ENCODE results near the gene TENM4. TPM values are rescaled to one million over a fixed set of nuclear protein-coding genes. Genes with fewer than 3 reads are reported as not detected.

TENM4 gene
- total RNA-seq, 4 donors from 2014 or later, result 1.1 to 2.7 (median 2.0) TPM

DNA sequence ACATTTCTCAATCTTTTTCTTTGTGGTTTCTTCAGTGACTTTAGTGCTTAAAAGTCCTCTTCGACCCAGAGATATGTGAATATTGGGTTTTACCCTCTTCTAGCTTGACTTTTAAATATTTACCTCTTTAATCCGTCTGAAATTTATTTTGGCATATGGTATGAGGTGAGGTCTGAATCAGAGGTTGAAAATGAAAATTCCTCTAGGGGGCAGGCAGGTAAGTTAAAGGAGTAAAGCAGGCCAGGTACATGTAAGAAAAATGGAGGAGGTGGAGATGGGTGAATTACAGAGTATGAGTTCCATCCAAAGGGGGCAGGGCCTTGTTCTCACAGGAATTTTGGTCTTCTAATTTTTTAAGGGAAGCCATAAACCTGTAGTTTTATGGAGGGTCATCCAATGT, 602.4 kb downstream of the TENM4 start:
- DNase-seq, result no peak
- Histone ChIP-seq H3K9me3 (no peaks in the 10 kb centered on the region), H3K4me1 (no peaks in the 10 kb centered on the region), H3K4me3 (no peak overlapping the region), H3K36me3 (no peaks in the 10 kb centered on the region), H3K27me3 (no peaks in the 10 kb centered on the region), H3K27ac (no peak overlapping the region)
- no peak for TF ChIP-seq POLR2A (IDR thresholded peaks at IDR 0.05)
- TF ChIP-seq, protein P1, sequence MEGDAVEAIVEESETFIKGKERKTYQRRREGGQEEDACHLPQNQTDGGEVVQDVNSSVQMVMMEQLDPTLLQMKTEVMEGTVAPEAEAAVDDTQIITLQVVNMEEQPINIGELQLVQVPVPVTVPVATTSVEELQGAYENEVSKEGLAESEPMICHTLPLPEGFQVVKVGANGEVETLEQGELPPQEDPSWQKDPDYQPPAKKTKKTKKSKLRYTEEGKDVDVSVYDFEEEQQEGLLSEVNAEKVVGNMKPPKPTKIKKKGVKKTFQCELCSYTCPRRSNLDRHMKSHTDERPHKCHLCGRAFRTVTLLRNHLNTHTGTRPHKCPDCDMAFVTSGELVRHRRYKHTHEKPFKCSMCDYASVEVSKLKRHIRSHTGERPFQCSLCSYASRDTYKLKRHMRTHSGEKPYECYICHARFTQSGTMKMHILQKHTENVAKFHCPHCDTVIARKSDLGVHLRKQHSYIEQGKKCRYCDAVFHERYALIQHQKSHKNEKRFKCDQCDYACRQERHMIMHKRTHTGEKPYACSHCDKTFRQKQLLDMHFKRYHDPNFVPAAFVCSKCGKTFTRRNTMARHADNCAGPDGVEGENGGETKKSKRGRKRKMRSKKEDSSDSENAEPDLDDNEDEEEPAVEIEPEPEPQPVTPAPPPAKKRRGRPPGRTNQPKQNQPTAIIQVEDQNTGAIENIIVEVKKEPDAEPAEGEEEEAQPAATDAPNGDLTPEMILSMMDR (IDR thresholded peaks at IDR 0.05), result no peak

DNA sequence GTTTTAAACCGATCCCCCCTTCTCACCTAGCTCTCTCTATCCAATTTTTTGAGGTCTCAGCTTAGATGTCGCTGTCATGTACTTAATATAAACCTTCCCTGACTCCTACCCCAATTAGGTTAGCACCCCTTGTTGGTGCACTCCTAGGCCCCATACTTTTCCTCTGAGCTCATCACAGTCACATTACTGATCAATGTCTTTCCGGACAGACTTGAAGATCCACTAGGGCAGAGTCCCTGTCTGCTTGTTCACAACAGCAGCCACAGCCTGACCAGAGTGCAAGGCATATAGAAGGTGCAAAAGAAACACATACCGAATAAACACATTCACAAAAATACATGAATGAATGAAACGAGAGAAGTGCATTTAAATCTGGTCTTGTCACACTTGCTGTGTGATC, 605.2 kb downstream of the TENM4 start:
- Histone ChIP-seq H3K9me3 (no peaks in the 10 kb centered on the region), H3K36me3 (no peaks in the 10 kb centered on the region), H3K4me1 (no peaks in the 10 kb centered on the region), H3K27me3 (no peaks in the 10 kb centered on the region), H3K4me3 (no peak overlapping the region), H3K27ac (no peak overlapping the region)
- TF ChIP-seq, protein P1 (IDR thresholded peaks at IDR 0.05), result no peak
- TF ChIP-seq POLR2A (IDR thresholded peaks at IDR 0.05), result no peak
- no peak for DNase-seq

DNA sequence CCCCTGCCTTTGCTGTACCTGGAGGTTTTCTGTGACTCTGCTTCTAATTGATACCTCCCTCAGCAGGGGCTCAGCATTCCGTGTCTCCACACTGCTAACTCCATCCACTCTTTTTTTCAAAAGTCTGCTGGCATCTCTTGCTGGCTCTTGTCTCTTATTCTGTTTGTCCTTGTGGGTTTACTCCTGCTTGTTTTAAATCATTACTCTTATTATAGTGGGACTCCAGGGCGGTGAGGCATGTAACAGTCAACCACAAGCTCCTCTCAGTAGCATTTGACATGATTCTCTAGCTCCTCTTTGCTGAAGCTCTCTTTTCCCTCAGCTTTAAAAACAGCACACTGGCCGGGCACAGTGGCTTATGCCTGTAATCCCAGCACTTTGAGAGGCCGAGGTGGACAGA, 605.9 kb downstream of the TENM4 start:
- TF ChIP-seq, protein P1 (IDR thresholded peaks at IDR 0.05), result no peak
- no peak for TF ChIP-seq POLR2A (IDR thresholded peaks at IDR 0.05)
- no peaks in the 10 kb centered on the region for H3K36me3 ChIP-seq

DNA sequence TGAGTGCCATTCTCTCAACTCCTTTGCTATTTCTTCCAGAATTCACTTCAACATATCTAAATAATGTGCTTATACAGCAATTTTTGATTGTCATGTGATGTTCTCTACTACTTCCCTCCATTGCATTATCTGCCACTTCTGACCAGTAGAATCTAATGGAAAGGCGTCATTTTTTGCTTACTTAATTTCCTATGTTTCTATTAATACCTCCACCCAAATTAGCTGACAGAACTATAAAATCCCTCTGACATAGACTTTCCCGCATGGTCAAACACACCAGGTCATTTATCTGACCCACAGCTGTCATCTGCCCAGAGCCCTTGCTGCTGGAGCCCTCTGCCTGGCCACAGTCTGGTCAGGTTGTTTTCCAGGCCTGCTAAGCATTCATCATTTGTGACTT, 607.6 kb downstream of the TENM4 start:
- no peaks in the 10 kb centered on the region for H3K27me3 ChIP-seq
- no peak overlapping the region for H3K27ac ChIP-seq
- TF ChIP-seq, protein P1 (IDR thresholded peaks at IDR 0.05), result no peak
- TF ChIP-seq POLR2A (IDR thresholded peaks at IDR 0.05), result no peak
- no peaks in the 10 kb centered on the region for H3K9me3 ChIP-seq
- no peak for DNase-seq
- no peak overlapping the region for H3K4me3 ChIP-seq
- H3K36me3 ChIP-seq, result no peaks in the 10 kb centered on the region
- no peaks in the 10 kb centered on the region for H3K4me1 ChIP-seq

More for the DNA sequence above, 605.9 kb downstream of the TENM4 start:
- Histone ChIP-seq H3K4me3 (no peak overlapping the region), H3K9me3 (no peaks in the 10 kb centered on the region), H3K27ac (no peak overlapping the region), H3K4me1 (no peaks in the 10 kb centered on the region), H3K27me3 (no peaks in the 10 kb centered on the region)
- DNase-seq, result no peak

DNA sequence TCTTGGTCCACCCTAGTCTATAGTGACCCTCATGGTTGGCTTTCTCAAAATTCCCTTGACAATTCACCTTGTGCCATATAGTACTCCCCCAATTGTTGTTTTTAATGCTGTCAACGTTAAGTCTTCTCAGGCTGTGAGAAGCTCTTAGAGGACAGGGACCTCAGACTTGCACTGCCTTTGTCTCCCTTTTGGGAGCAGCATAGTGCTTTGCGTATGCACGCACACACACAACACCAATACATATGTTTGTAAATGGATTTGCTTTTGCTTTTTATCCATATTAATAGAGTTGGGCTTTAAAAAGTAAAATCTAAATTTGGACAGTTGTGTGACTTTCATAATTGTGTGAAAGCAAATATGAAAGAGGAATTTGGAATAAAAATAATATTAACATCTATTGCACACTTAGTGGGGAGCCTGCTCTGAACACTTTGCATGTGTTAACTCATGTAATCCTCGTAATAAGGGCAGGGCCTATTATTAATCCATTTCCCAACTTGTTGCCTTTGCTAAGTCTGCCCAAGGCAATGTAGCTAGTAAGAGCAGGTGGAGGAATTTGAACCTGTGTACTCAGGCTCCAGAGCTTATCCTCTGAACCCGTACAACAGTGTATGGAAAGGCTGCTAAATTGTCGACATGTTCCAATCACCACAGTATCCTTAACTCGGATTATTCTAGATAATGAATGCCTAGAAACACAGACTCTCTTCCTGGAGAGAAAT, 608.4 kb downstream of the TENM4 start:
- no peak overlapping the region for H3K27ac ChIP-seq
- no peak overlapping the region for H3K4me3 ChIP-seq
- no peak for TF ChIP-seq POLR2A (IDR thresholded peaks at IDR 0.05)
- TF ChIP-seq, protein P1 (IDR thresholded peaks at IDR 0.05), result no peak
- DNase-seq, result no peak
- H3K9me3 ChIP-seq, result no peaks in the 10 kb centered on the region
- no peaks in the 10 kb centered on the region for H3K36me3 ChIP-seq
- H3K27me3 ChIP-seq, result no peaks in the 10 kb centered on the region
- H3K4me1 ChIP-seq, result no peaks in the 10 kb centered on the region

All from Peyer's patch (tissue), 4 donors.